DMS114 treated with DMSO at 0.1 percent for 48 hours (cell line): ENCODE measurements around the gene BIN1.

Experiments used
- DNase-seq: peaks from one replicate; lab custom pipeline; 2025; ENCODE audit not compliant: unreplicated experiment; lab: John Stamatoyannopoulos, UW

BIN1 gene

GRCh38 chr2:127004893-127005600 lies 101.9 kb downstream of the BIN1 start:
- DNase-seq = no peak

GRCh38 chr2:127003070-127003800 lies 103.7 kb downstream of the BIN1 start:
- no peak for DNase-seq

DNA sequence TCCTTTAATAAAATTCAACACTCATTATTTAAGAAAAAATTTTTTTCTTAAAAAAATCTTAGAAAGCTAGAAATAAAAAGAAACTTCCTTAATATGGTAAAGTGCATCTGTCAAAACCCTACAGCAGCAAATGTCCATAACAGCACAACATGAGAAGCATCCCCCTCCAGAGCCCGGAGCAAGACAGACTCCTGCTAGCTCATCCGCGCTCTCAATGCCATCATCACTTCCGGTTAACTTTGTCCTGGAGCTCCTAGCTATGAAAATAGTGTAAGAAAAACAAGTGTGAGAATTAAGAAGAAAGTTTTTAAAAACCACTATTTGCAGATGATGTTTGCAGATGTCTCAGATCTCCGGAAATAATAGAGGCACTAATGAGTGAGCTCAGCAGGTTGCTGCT lies 105.2 kb downstream of the BIN1 start:
- DNase-seq = no peak

DNA sequence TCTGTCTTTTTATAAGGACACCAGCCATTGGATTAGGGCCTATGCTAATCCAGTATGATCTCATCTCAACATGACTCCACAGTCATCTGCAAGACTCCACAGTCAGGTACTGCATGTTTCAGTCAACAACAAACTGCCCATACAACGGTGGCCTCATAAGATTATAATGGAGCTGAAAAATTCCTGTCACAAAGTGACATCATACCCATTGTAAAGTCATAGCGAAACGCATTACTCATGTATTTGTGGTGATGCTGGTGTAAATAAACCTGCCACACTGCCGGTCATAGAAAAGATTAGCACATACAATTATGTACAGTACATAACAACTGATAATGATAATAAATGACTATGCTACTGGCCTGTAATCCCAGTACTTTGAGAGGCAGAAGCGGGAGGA lies 106.0 kb downstream of the BIN1 start:
- no peak for DNase-seq

- DNase-seq = no peak
Measured at GRCh38 chr2:127000194-127000593, 106.8 kb downstream of the BIN1 start.

DNA sequence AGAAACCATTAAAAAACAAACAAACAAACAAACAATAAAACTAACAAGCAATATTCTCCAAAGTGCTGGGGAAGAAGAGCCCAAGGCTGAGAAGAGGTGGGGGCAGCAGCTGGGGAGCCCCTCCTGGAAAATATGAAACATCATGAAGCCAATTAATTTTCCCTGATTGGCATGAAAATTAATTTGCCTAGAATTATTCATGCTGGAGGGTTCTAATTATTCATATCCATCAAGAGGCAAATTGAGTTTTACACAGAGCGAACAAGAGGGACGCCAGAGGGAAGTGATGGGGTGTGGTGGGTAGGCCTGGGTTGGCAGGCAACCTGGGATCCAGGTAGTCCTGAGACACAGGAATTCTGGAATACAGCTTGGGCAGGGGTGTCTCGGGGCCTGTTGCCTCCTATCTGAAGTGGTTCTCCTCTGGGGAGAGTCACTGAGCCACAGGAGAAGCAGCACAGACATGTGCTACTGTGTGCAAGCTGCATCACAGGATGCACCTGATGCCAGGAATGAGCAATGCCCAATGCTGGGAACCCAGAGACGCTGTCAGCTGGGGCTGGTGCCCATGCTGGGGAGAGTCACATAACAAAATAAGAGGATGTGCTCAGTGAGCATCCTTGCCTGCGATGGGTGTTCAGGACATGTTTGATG lies 107.7 kb downstream of the BIN1 start:
- no peak for DNase-seq

GRCh38 chr2:126998486-126998885 lies 108.5 kb downstream of the BIN1 start:
- DNase-seq = no peak
